Activated CD4-positive, CD25-positive, alpha-beta regulatory T cell treated with anti-CD3 and anti-CD28 coated beads, Interleukin-2, amount 50 U/mL, for 16 hours (primary cell): Measurements from ENCODE around the gene APLP2.

Source experiments
- DNase-seq: peaks from one replicate; pipeline ENCODE4 v3.0.0-alpha.2; 2020; ENCODE audit warnings: low read depth, low spot score

Gene APLP2

GRCh38 chr11:130145975-130146776, 76.5 kb downstream of the APLP2 start:
- no peak for DNase-seq

GRCh38 chr11:130146796-130147195, 77.1 kb downstream of the APLP2 start:
- no peak for DNase-seq

DNA sequence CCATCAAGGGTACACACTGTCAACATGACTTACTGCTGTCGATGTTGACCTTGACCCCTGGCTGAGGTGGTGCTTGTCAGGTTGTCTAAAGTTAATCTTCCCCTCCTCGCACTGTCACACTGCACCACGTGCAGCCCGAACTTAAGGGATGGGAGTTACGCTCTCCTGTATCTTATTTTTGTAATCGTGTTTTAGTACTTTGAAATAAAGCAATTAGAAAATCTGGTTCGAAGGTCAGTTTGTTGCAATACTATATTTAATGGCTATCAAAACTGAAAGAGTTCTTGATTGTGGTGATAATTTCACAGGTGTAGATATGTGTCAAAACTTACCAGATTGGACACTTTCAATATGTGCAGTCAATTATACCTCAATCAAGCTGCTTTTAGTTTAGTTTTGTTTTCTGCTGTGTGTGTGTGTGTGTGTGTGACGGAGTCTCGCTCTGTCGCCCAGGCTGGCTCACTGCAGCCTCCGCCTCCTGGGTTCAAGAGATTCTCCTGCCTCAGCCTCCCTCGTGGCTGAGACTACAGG, 79.2 kb downstream of the APLP2 start:
- DNase-seq = no peak

DNA sequence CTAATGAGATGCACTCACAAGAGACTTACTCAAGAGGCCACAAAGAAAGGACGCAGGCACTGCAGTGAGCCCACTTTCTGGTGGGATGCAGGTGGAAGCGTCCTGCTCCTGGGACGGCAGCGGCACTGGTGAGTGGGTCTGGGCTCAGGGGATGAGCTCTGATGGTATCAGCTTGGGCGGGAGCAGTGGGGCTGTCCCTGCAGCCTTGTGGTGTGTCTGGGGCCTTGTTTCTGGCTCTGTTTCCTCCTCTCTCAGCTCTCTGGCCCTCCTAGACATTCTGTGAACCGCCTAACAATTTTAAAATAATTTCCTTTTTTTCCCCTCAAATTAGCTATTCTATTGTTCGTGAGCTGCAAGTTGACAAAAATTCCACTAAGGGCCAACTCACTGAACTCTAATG, 81.1 kb downstream of the APLP2 start:
- no peak for DNase-seq

- no peak for DNase-seq
Observed at GRCh38 chr11:130151196-130151595, 81.5 kb downstream of the APLP2 start.

DNA sequence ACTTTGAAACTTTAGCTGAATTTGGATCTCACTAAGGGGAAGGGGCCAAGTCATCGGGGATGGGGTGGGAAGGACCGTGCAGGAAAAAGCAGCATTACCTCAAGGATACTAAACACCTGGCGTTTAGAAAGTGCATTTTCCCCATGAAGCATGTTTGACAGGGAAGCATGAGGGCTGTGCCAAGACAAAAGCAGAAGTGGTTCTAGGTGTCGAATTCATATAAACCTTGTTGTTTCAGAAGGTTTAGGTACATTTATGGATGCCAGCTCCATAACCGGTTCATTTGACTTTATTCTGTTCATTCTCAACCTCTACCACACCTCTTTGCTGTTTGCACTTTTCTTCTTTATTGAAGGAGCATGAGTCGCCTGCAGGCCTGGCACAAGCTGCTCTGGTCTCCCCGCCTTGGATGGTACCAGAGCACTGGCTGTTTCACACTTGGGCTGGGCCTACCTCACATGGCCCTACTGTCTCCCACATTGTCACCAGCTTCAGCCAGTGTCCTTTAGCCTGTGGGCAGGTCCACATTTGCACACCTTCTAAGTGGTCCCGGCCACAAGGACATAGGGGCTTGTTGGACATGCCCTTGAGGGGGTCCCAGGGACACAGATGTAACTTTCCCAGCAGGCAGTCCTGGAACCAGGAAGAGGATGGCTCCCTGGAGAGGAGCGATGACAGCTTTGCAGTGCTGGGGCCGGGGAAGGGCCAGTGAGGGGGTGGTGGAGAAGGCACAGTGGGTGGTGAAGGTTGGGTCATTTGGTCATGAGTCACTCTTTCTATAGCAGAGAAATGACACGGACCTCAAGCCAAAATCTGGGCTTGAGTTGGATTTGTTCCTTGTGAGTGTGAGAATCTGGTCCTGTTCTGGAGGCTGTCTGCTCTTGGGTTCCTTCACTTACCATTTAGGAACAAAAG, 86.7 kb downstream of the APLP2 start:
- DNase-seq = no peak

GRCh38 chr11:130157101-130157500, 87.4 kb downstream of the APLP2 start:
- DNase-seq = no peak

DNA sequence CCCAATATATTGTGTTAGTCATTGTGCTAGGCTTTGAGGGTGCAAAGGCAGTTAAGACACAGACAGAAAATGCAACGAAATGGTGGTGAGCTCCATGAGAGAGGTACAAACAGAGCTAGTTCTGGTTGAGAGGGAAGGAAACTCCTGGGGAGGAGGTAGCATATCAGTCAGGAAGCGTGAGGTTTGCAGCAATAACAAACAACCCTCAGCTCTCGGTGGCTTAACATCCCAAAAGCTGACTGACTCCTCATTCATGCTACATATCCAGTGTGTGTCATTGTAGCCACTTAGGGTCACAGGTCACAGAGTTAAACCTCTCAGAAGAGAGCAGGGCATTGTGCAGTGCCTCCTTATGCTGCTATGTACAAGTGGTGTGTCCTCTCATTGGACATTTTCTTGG, 88.1 kb downstream of the APLP2 start:
- DNase-seq = no peak

GRCh38 chr11:130159139-130159538, 89.4 kb downstream of the APLP2 start:
- no peak for DNase-seq

DNA sequence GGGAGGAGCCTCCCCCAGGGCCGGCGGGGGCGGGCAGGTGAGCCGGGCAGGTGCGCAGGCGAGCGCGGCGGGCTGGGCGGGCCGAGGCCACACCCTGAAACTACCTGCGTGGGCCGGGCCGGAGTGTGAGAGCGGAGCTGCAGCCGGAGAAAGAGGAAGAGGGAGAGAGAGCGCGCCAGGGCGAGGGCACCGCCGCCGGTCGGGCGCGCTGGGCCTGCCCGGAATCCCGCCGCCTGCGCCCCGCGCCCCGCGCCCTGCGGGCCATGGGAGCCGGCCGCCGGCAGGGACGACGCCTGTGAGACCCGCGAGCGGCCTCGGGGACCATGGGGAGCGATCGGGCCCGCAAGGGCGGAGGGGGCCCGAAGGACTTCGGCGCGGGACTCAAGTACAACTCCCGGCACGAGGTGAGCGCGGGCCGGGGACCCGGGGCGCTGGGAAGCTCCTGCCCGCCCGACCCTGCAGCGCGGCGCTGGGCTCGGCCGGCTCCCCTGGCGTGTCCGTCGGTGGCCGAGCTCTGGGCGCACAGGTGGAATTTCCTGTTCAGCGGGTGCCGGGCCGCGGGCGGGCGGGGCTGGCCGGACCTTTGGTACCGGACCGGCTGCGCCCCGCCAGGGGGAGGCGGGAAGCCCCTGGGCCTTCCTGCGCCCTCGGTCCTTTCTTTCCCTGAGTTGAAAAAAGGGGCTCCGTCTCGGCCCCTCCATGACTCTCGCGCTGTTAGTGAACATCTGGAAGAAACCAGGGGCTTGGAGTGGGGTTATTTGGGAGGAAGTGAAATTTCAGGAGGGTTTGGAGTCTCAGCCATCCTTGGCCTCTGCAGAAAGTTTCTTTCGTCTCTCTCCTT, 90.2 kb downstream of the APLP2 start, which contains the start of gene ST14:
Gene ST14 (plus strand): TSS at position 126 of the 841 bp plus-strand sequence. CDS start 198 bp downstream, at position 324.
- no peak for DNase-seq

DNA sequence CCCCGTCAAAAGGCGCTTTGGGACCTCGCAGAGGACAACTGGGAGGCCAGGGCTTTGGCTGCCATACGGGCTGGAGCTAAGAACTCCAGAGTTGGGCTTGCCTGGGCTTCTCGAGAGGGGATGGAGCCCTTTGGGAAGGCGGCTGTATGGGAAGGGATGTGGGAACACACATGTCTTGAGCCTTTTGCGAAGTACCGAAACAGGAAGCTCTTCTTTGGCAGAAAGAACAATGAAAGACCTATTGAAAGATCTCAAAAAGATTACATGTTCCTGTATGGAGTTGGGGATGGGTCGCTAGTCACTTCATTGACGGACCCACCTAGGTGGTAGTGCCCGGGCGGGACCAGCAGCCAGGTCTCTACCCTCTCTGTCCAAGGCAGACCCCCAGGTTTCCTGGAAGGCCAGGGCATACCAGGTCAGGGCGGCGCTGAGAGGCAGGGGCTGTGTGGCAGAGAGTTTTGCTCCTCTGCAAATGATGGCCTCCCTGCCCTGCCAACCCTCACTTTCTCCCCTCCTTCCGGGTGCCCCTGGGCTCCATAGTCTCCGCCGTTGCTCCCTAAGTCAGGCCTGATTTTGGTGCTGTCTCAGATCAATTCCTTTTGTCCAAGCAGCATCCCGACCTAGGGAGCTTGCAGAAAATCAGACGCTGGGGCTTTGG, 90.9 kb downstream of the APLP2 start:
- no peak for DNase-seq

DNA sequence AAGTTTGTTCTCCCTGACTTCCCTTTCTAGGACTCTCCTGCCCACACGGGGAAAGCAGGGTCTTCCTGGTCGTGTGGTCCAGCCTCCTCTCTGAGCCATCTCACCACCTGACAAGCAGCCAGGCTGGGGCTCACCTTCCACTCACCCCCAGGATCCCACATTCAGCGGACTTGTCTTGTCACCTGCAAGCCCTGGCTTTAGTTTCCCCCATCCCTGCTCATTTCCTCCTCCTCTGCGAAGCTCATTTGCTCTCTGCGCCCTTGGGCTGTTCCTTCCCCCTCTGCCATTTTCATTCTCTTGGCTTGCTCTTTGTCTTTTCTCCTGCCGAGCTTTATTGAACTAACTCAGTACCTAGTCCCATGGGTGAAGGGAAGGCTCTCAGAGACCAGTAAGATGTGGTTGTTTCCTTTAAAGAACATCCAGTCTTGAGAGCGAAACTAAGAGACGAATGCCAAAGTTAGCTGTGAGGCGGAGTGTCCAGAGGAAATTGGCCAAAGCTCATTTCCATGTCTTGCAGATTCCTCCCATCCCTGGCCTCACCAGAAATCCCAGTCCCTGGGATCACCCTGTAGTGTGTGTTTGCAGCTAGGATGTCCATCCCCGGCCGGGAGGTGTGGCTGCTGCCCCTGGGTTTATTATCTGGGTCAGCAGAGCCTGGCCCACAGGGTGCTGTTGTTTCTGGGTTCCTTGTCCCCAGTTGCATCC, 91.9 kb downstream of the APLP2 start:
- no peak for DNase-seq

- no peak for DNase-seq
Observed at GRCh38 chr11:130162733-130163132, 93.0 kb downstream of the APLP2 start.

GRCh38 chr11:130163346-130164220, 93.9 kb downstream of the APLP2 start:
- no peak for DNase-seq

DNA sequence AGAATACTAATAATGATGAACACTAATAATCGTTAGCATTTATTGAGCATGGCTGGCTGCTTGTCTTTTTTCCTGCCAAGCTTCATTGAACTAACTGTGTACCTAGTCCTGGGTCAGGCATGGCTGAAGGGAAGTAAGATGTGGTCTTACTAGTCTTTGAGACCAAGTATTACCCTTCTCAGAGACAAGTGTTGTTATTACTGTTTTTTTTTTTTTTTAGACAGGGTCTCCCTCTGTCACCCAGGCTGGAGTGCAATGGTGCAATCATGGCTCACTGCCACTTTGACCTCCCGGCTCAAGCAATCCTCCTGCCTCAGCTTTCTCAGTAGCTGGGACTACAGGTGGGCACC, 94.5 kb downstream of the APLP2 start:
- no peak for DNase-seq

- no peak for DNase-seq
Observed at GRCh38 chr11:130165601-130166456, 96.1 kb downstream of the APLP2 start.

DNA sequence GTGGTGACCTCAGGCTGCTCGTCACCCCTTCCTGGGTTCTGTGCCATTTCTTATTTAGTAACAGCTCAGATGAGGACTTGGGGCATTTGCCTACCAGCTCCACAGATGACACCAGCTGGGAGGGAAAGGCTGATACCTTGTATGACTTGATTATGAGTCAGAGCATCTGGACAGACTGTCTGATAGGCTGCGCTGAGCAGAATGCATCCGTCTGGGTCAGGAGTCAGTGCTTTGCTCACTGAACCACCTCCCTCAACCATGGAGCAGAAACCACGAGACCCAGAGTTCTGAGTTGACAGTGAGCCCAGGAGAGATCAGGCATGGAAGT, 96.7 kb downstream of the APLP2 start:
- no peak for DNase-seq

GRCh38 chr11:130167146-130167545, 97.5 kb downstream of the APLP2 start:
- DNase-seq = no peak

- DNase-seq = no peak
Observed at GRCh38 chr11:130168105-130168504, 98.4 kb downstream of the APLP2 start.
